Natural killer cell (primary cell): ENCODE results near the gene SLC26A5. TPM values are rescaled to one million over a fixed set of nuclear protein-coding genes. Genes with fewer than 3 reads are reported as not detected.

Experiments used
- ATAC-seq, 3 donors: fragments of 150-1000 bp in 2 of 3; fragments of 200-7000 bp in 1 of 3; cut with Tn5 transposase; 1 replicate in 1 of 3; 2 replicates in 2 of 3; pipeline ENCODE4 v1.10.0; 2021; ENCODE audit warnings: mild to moderate bottlenecking in 2 of 3, moderate library complexity in 2 of 3
- DNase-seq, 2 donors: peaks; one replicate each; pipeline versions ENCODE4 v3.0.0 to v3.0.0-alpha.2; 2013 to 2021; ENCODE audit warnings: mixed read lengths in 1 of 2
- H3K27ac ChIP-seq: one replicate; pipeline ENCODE4 v1.5.1; 2013; ENCODE audit warnings: mild to moderate bottlenecking, low read length
- H3K27me3 ChIP-seq: one replicate; pipeline ENCODE4 v1.6.1; 2013; ENCODE audit warnings: low read length; ENCODE audit not compliant: control insufficient read depth, insufficient read depth
- H3K36me3 ChIP-seq: one replicate; pipeline ENCODE4 v1.6.1; 2013; ENCODE audit warnings: low read length; ENCODE audit not compliant: control insufficient read depth, insufficient read depth
- H3K4me1 ChIP-seq: one replicate; pipeline ENCODE4 v1.6.1; 2013; ENCODE audit warnings: low read length; ENCODE audit not compliant: control insufficient read depth, insufficient read depth
- H3K4me3 ChIP-seq: one replicate; pipeline ENCODE4 v1.5.1; 2013; ENCODE audit warnings: low read length
- H3K9me3 ChIP-seq: one replicate; pipeline ENCODE4 v1.6.1; 2013; ENCODE audit warnings: low read length; ENCODE audit not compliant: control insufficient read depth, insufficient read depth
- H3K27ac Mint-ChIP-seq, 2 donors: one replicate each; pipeline ENCODE4 v1.8.0; 2022; ENCODE audit warnings: mild to moderate bottlenecking in 2 of 2, mixed read lengths in 2 of 2, moderate library complexity in 1 of 2
- H3K27me3 Mint-ChIP-seq, 2 donors: one replicate each; pipeline ENCODE4 v1.8.0; 2022; ENCODE audit warnings: low read depth in 2 of 2, mixed read lengths in 2 of 2
- H3K36me3 Mint-ChIP-seq: one replicate; pipeline ENCODE4 v1.8.0; 2022; ENCODE audit warnings: mixed read lengths
- H3K4me1 Mint-ChIP-seq, 2 donors: one replicate each; pipeline ENCODE4 v1.8.0; 2022; ENCODE audit warnings: mixed read lengths in 2 of 2
- H3K4me3 Mint-ChIP-seq: one replicate; pipeline ENCODE4 v1.8.0; 2022; ENCODE audit warnings: mild to moderate bottlenecking, moderate library complexity, mixed read lengths
- H3K9me3 Mint-ChIP-seq, 2 donors: one replicate each; pipeline ENCODE4 v1.8.0; 2022; ENCODE audit warnings: mixed read lengths in 2 of 2
- WGBS: methylation state at CpG from one replicate; pipeline ENCODE4 v1.1.7; 2013; ENCODE audit warnings: missing lambda C conversion rate; ENCODE audit not compliant: insufficient coverage; 5-methylcytosine and 5-hydroxymethylcytosine counted together
- intact Hi-C: fragments of 100-400 bp; cut with micrococcal nuclease; formaldehyde crosslinking; loops from one replicate; pipeline ENCODE4 v1.14.2; 2022
- total RNA-seq, 4 donors: library from RNA; stranded (reverse); fragments of 120-200 nt in 1 of 4; gene quantifications; one replicate each; pipeline versions ENCODE4 v1.2.3 to v1.2.4, GENCODE V29; 2013 to 2022
- TF ChIP-seq, protein P1 (sequence below): fragments of 200-600 bp; IDR thresholded peaks from one replicate; pipeline ENCODE4 v1.8.0; 2022; ENCODE audit warnings: antibody characterized with exemption

The SLC26A5 gene
- total RNA-seq, 3 donors from 2014 or later (not counting 1 experiment from before 2014, with no cell fraction given): 0.30 TPM; not detected in 2

DNA sequence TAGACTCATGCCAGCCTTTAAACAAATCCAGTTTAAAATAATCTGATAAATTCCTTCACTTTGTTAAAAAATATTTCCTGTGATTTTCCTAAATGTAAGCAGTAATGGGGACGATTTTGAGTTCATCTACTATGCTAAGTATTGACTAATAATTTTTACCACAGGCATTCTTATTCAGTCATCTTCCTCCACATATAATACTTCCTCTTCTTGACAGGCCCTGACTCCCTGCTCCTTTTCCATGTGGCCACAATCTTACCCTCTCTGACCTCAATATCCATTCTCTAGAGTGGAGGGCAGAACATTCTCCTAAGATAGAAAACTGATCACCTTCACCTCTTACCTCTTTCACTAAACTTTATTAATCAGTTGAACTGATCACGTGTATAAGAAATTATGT lies 109.2 kb downstream of the SLC26A5 start:
- ATAC-seq (no peak), DNase-seq (no peak)
- TF ChIP-seq, protein P1, sequence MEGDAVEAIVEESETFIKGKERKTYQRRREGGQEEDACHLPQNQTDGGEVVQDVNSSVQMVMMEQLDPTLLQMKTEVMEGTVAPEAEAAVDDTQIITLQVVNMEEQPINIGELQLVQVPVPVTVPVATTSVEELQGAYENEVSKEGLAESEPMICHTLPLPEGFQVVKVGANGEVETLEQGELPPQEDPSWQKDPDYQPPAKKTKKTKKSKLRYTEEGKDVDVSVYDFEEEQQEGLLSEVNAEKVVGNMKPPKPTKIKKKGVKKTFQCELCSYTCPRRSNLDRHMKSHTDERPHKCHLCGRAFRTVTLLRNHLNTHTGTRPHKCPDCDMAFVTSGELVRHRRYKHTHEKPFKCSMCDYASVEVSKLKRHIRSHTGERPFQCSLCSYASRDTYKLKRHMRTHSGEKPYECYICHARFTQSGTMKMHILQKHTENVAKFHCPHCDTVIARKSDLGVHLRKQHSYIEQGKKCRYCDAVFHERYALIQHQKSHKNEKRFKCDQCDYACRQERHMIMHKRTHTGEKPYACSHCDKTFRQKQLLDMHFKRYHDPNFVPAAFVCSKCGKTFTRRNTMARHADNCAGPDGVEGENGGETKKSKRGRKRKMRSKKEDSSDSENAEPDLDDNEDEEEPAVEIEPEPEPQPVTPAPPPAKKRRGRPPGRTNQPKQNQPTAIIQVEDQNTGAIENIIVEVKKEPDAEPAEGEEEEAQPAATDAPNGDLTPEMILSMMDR: no peak
- H3K27ac ChIP-seq: no peak overlapping the region
- H3K27me3 Mint-ChIP-seq: no peaks in the 10 kb centered on the region
- no CpG with 5 or more reads among the region's 2 CpGs for WGBS
- peaks cover 32 to 33% of the 10 kb centered on the region in 2 donors for H3K4me1 Mint-ChIP-seq
- H3K36me3 ChIP-seq: peaks cover 53% of the 10 kb centered on the region
- H3K9me3 Mint-ChIP-seq: no peaks in the 10 kb centered on the region
- no peak overlapping the region for H3K4me3 Mint-ChIP-seq
- H3K27ac Mint-ChIP-seq: no peak overlapping the region
- intact Hi-C loops: no loop called here
- no peaks in the 10 kb centered on the region for H3K4me1 ChIP-seq
- H3K4me3 ChIP-seq: no peak overlapping the region
- H3K9me3 ChIP-seq: no peaks in the 10 kb centered on the region
- peaks cover 7% of the 10 kb centered on the region for H3K36me3 Mint-ChIP-seq
- no peaks in the 10 kb centered on the region for H3K27me3 ChIP-seq

DNA sequence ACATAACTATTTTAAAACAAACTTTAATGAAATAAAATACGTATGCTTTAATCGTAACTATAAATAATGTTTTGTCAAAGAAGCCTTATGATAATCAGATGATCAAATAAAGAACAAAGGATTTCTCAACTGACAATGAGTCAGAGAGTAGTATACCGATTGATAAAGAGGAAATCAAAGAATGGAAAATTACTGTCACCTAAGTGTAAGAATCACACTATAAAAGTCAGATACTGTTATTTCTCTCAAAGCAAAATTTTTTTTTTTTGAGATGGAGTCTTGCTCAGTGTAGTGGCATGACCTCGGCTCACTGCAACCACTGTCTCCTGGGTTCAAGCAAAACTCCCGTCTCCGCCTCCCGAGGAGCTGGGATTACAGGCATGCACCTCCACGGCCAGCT lies 120.3 kb downstream of the SLC26A5 start:
- intact Hi-C loops: no loop called here
- 98% methylated on average over 5 of the region's 8 CpGs for WGBS
- Mint-ChIP-seq H3K4me3 (no peak overlapping the region), H3K27me3 (no peaks in the 10 kb centered on the region), H3K36me3 (peaks cover 8% of the 10 kb centered on the region), H3K4me1 (no peaks in the 10 kb centered on the region), H3K9me3 (no peaks in the 10 kb centered on the region), H3K27ac (no peak overlapping the region)
- Histone ChIP-seq H3K36me3 (peaks cover 63% of the 10 kb centered on the region), H3K4me1 (no peaks in the 10 kb centered on the region), H3K4me3 (no peak overlapping the region), H3K27me3 (no peaks in the 10 kb centered on the region), H3K27ac (no peak overlapping the region), H3K9me3 (no peaks in the 10 kb centered on the region)
- TF ChIP-seq, protein P1: no peak
- ATAC-seq (no peak), DNase-seq (no peak)

Other genes starting within 250 kb of the SLC26A5 start
- gene PMPCB, start 148.8 kb downstream of the SLC26A5 start, total RNA-seq: 10 to 100 TPM; 65.4 to 77.9 (median 75.9) TPM
- gene DNAJC2, start 101.4 kb downstream of the SLC26A5 start, total RNA-seq: 10 to 100 TPM; 56.8 to 74.2 (median 59.9) TPM
- 10 to 100 TPM; 82.1 to 93.9 (median 88.1) TPM for gene PSMC2, start 98.6 kb downstream of the SLC26A5 start, total RNA-seq